KBM-7 (cell line): ENCODE results near the gene PCDHGA5.
"Not testable (repeated sequence)": the region's sequence is repeated elsewhere in the genome, so short reads cannot be mapped to it uniquely, and the experiment has no call there.

Experiments used
- DNase-seq: peaks from one replicate; pipeline ENCODE4 v3.0.0-alpha.2; 2015
- in situ Hi-C: fragments of 300-500 bp; cut with MboI; formaldehyde crosslinking; loops from 2 replicates; pipeline ENCODE4 v1.14.3; 2020; ENCODE audit warnings: low sequenced_read_pairs, low pct_unique_long_range_greater_than_20kb, mixed read lengths

The PCDHGA5 gene

GRCh38 chr5:141375444-141376155 lies 11.6 kb downstream of the PCDHGA5 start:
- DNase-seq, in situ Hi-C loops: not testable (repeated sequence)

- in situ Hi-C loops: no loop called here
- no peak for DNase-seq
These were observed 18.7 kb downstream of the PCDHGA5 start, which contains the start of gene PCDHGA7 for GRCh38 chr5:141382469-141383294. TSS of gene PCDHGA7 (plus strand) at chr5:141382742. CDS start at chr5:141382900, 158 bp downstream.

- no peak for DNase-seq
- in situ Hi-C loops: no loop called here
These were observed 19.4 kb downstream of the PCDHGA5 start for GRCh38 chr5:141383345-141383744.

- in situ Hi-C loops: no loop called here
- no peak for DNase-seq
These were observed 20.7 kb downstream of the PCDHGA5 start for GRCh38 chr5:141384471-141385267.

GRCh38 chr5:141387557-141388311 lies 23.8 kb downstream of the PCDHGA5 start, which contains the start of gene PCDHGB4:
TSS of gene PCDHGB4 (plus strand) at chr5:141387698. CDS start at chr5:141387885, 187 bp downstream.
- DNase-seq, in situ Hi-C loops: not testable (repeated sequence)

GRCh38 chr5:141388661-141389060 lies 24.7 kb downstream of the PCDHGA5 start:
- in situ Hi-C loops: no loop called here
- DNase-seq: no peak

GRCh38 chr5:141389153-141390042 lies 25.4 kb downstream of the PCDHGA5 start:
- in situ Hi-C loops: no loop called here

GRCh38 chr5:141392429-141393198 lies 28.7 kb downstream of the PCDHGA5 start, which contains the start of gene PCDHGA8:
TSS of gene PCDHGA8 (plus strand) at chr5:141392633. CDS start at chr5:141392814, 181 bp downstream.
- DNase-seq: no peak
- in situ Hi-C loops: no loop called here

More at GRCh38 chr5:141389153-141390042, 25.4 kb downstream of the PCDHGA5 start:
- no peak for DNase-seq

GRCh38 chr5:141393267-141393666 lies 29.3 kb downstream of the PCDHGA5 start:
- in situ Hi-C loops: no loop called here
- DNase-seq: no peak

- DNase-seq, in situ Hi-C loops: not testable (repeated sequence)
These were observed 30.6 kb downstream of the PCDHGA5 start for GRCh38 chr5:141394401-141395187.

- DNase-seq, in situ Hi-C loops: not testable (repeated sequence)
These were observed 34.0 kb downstream of the PCDHGA5 start, which contains the start of gene PCDHGB5 for GRCh38 chr5:141397756-141398551. TSS of gene PCDHGB5 (plus strand) at chr5:141397947. CDS start at chr5:141398128, 181 bp downstream.

GRCh38 chr5:141398608-141399007 lies 34.6 kb downstream of the PCDHGA5 start:
- DNase-seq: no peak
- in situ Hi-C loops: no loop called here

GRCh38 chr5:141399555-141400258 lies 35.7 kb downstream of the PCDHGA5 start:
- in situ Hi-C loops: no loop called here
- no peak for DNase-seq

GRCh38 chr5:141402553-141403243 lies 38.7 kb downstream of the PCDHGA5 start, which contains the start of gene PCDHGA9:
TSS of gene PCDHGA9 (plus strand) at chr5:141402778. CDS start at chr5:141402953, 175 bp downstream.
- in situ Hi-C loops: no loop called here
- DNase-seq: peak; percentile 3
